H1 (cell line): ENCODE data around the gene NUDT1. TPM values are rescaled to one million over a fixed set of nuclear protein-coding genes. Genes with fewer than 3 reads are reported as not detected.

Source experiments
- CHD7 ChIP-seq: fragments of 300-600 bp; sonication (generic); IDR thresholded peaks from 2 replicates; pipeline ENCODE4 v1.7.1; 2012; ENCODE audit warnings: low read length, moderate library complexity, mild to moderate bottlenecking, inconsistent platforms; ENCODE audit not compliant: insufficient replicate concordance
- EP300 ChIP-seq, 2 experiments: IDR thresholded peaks; 1 replicate in 1 of 2; 2 replicates in 1 of 2; pipeline ENCODE4 v1.6.1; 2011 to 2012; ENCODE audit warnings: low read depth in 2 of 2, low read length in 2 of 2, mild to moderate bottlenecking in 2 of 2, borderline replicate concordance in 1 of 2, inconsistent platforms in 1 of 2, moderate library complexity in 1 of 2
- MAFK ChIP-seq: IDR thresholded peaks from 2 replicates; pipeline ENCODE4 v1.6.1; 2012; ENCODE audit warnings: low read depth, mild to moderate bottlenecking, improper control_type of control experiment, low read length
- POLR2A ChIP-seq, 2 experiments: IDR thresholded peaks; 1 replicate in 1 of 2; 2 replicates in 1 of 2; pipeline ENCODE4 v1.6.1; 2011; ENCODE audit warnings: low read depth in 2 of 2, low read length in 2 of 2, mild to moderate bottlenecking in 2 of 2; ENCODE audit errors: control extremely low read depth in 1 of 2
- SIRT6 ChIP-seq: IDR thresholded peaks from one replicate; pipeline ENCODE4 v1.7.1; 2012; ENCODE audit warnings: low read length, inconsistent platforms
- polyA plus RNA-seq, 7 experiments: library from polyadenylated mRNA; depleted of rRNA in 3 of 7; stranded (reverse) in 5 of 7; unstranded in 2 of 7; fragments of >200 nt in 5 of 7; fragments of 200-250 nt in 2 of 7; gene quantifications; 1 replicate in 5 of 7; 2 replicates in 1 of 7; 4 replicates in 1 of 7; pipeline versions ENCODE4 v1.2.1 to v1.2.3, GENCODE V29; 2011 to 2013; ENCODE audit warnings: missing spikeins in 2 of 7, mixed read lengths in 2 of 7
- total RNA-seq: library from RNA; stranded (reverse); fragmentation: NEBNext Ultra II Directional; extraction: Animal tissue kit (Norgen Biotek cat#: 25700); gene quantifications from 2 replicates; pipeline ENCODE4 v1.2.1, GENCODE V29; 2021

Gene NUDT1
- total and polyA plus RNA-seq, 2 of the 8 experiments (the other 6 are each of a cell fraction or from before 2014, with no cell fraction given): 76.1 to 89.5 TPM

GRCh38 chr7:2280424-2280823 lies 38.4 kb downstream of the NUDT1 start (continued):
- TF ChIP-seq CHD7 (no peak), MAFK (no peak), SIRT6 (no peak), EP300 (IDR thresholded peaks at IDR 0.05; ENCODE audit: borderline replicate concordance in 1 of 2, low read depth in 2 of 2, low read length in 2 of 2) (no peak), POLR2A (IDR thresholded peaks at IDR 0.05; ENCODE audit: control extremely low read depth in 1 of 2, low read depth in 2 of 2, low read length in 2 of 2) (no peak)
